HG02642 (cell line): ENCODE results near the gene RNF182.
"Not testable (repeated sequence)": the region's sequence is repeated elsewhere in the genome, so short reads cannot be mapped to it uniquely, and the experiment has no call there.

Experiments
- ATAC-seq: cut with Tn5 transposase; IDR thresholded peaks from one replicate; pipeline ENCODE4 v1.9.1; 2021; ENCODE audit warnings: mild to moderate bottlenecking; ENCODE audit not compliant: unreplicated experiment, poor library complexity

The RNF182 gene

GRCh38 chr6:13924949-13925881, at the start of gene RNF182:
Gene RNF182 (plus strand): TSS chr6:13924952. CDS start chr6:13977120, 52,168 bp downstream.
- no peak for ATAC-seq

GRCh38 chr6:13877051-13877450, 47.7 kb upstream of the RNF182 start:
- ATAC-seq: no peak

- ATAC-seq: not testable (repeated sequence)
Observed at GRCh38 chr6:13880061-13880663, 44.6 kb upstream of the RNF182 start.

- no peak for ATAC-seq
Observed at GRCh38 chr6:13881621-13882165, 43.1 kb upstream of the RNF182 start.

GRCh38 chr6:13883966-13884365, 40.8 kb upstream of the RNF182 start:
- no peak for ATAC-seq

GRCh38 chr6:13884397-13884796, 40.4 kb upstream of the RNF182 start:
- no peak for ATAC-seq

- no peak for ATAC-seq
Observed at GRCh38 chr6:13885601-13886000, 39.2 kb upstream of the RNF182 start.

- ATAC-seq: no peak
Observed at GRCh38 chr6:13886949-13887348, 37.8 kb upstream of the RNF182 start.

GRCh38 chr6:13892017-13892645, 32.6 kb upstream of the RNF182 start:
- no peak for ATAC-seq

GRCh38 chr6:13902922-13903321, 21.8 kb upstream of the RNF182 start:
- ATAC-seq: no peak

- no peak for ATAC-seq
Observed at GRCh38 chr6:13903364-13903763, 21.4 kb upstream of the RNF182 start.

- no peak for ATAC-seq
Observed at GRCh38 chr6:13907001-13907350, 17.8 kb upstream of the RNF182 start.

- no peak for ATAC-seq
Observed at GRCh38 chr6:13907614-13908215, 17.0 kb upstream of the RNF182 start.

GRCh38 chr6:13908955-13909381, 15.8 kb upstream of the RNF182 start:
- no peak for ATAC-seq

GRCh38 chr6:13910443-13910842, 14.3 kb upstream of the RNF182 start:
- ATAC-seq: no peak

- no peak for ATAC-seq
Observed at GRCh38 chr6:13911337-13911736, 13.4 kb upstream of the RNF182 start.

- ATAC-seq: no peak
Observed at GRCh38 chr6:13913226-13914001, 11.3 kb upstream of the RNF182 start.

GRCh38 chr6:13914351-13914750, 10.4 kb upstream of the RNF182 start:
- no peak for ATAC-seq

GRCh38 chr6:13915561-13916229, 9.1 kb upstream of the RNF182 start:
- ATAC-seq: no peak
